ENCODE results near the gene INTS1.
A peak's percentile ranks its signal among the peaks of the same experiment; 100 is the strongest.

DNA sequence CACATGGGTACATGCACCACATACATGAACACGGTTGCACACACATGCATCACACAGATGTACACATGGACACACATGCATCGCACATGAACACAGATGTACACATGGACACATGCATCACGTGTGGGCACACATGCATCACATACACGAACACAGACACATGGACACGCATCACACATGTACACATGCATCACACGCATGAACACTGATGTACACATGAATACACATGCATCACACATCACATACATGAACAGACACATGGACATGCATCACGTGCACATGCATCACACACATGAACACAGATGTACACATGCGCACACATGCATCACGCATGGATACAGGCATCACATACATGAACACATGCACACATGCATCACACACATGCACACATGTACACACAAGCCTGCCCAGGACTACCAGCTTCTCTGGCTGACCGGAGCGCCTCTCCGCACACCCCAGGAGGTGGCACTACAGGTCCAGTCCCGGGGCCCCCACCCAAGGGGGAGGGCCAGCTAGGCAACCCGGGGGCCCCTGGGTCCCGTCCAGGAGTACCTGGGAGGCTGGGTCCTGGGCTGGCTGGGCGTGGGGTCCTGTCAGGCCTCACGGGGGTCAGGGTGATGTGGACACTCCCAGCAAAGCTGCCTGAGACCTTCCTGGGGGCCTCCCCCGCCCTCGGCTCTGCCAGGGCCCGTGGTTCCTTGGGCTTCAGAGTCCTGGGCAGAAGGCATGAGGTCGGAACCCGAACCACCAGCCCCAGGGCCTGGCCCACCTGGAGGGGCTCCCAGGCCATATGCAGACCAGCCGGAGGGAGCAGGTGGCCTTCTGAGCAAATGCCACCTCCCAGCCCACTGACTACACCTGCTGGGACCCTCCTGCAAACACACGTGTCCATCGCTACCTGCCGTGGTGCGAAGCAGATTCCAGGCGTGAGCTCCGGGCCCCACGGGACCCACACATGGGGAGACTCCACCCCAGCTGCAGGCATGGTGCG, 64.5 kb downstream of the INTS1 start:
- TF ChIP-seq POLR2A (IDR thresholded peaks at IDR 0.05; ENCODE audit: low read depth) (no peak), CTCF (IDR thresholded peaks at IDR 0.05) (peak in 1 of 3 experiments; percentile 31), POLR2AphosphoS5 (IDR thresholded peaks at IDR 0.05) (peak in 1 of 2 donors; percentile 29)
